CD14-positive monocyte (primary cell): ENCODE measurements around the gene SPIB. TPM values are rescaled to one million over a fixed set of nuclear protein-coding genes. Genes with fewer than 3 reads are reported as not detected.

Source experiments
- DNase-seq, 3 donors: peaks; one replicate each; pipeline ENCODE4 v3.0.0-alpha.2; 2011 to 2022
- H2AFZ ChIP-seq: 2 replicates; pipeline ENCODE4 v1.6.0; 2012; ENCODE audit warnings: mild to moderate bottlenecking, low read depth, low read length, inconsistent platforms; ENCODE audit not compliant: insufficient read depth, poor library complexity, severe bottlenecking
- H3K27ac ChIP-seq, 2 donors: 1 replicate in 1 of 2; 2 replicates in 1 of 2; pipeline ENCODE4 v1.5.1; 2012 to 2013; ENCODE audit warnings: low read length in 2 of 2, control low read depth in 1 of 2, inconsistent platforms in 1 of 2, low read depth in 1 of 2, mild to moderate bottlenecking in 1 of 2
- H3K27me3 ChIP-seq, 2 donors: one replicate each; pipeline versions ENCODE4 v1.6.0 to v1.6.1; 2011 to 2013; ENCODE audit warnings: low read length in 2 of 2; ENCODE audit not compliant: control insufficient read depth in 2 of 2, insufficient read depth in 2 of 2
- H3K36me3 ChIP-seq, 2 donors: replicated peaks in 1 of 2; 1 replicate in 1 of 2; 2 replicates in 1 of 2; pipeline versions ENCODE4 v1.5.1 to v1.6.1; 2012 to 2013; ENCODE audit warnings: low read length in 2 of 2, control low read depth in 1 of 2, inconsistent platforms in 1 of 2, mild to moderate bottlenecking in 1 of 2; ENCODE audit not compliant: insufficient read depth in 2 of 2, control insufficient read depth in 1 of 2
- H3K4me1 ChIP-seq, 2 donors: 1 replicate in 1 of 2; 2 replicates in 1 of 2; pipeline versions ENCODE4 v1.5.1 to v1.6.1; 2012 to 2013; ENCODE audit warnings: low read length in 2 of 2, control low read depth in 1 of 2, inconsistent platforms in 1 of 2, mild to moderate bottlenecking in 1 of 2, moderate library complexity in 1 of 2; ENCODE audit not compliant: insufficient read depth in 2 of 2, control insufficient read depth in 1 of 2
- H3K4me2 ChIP-seq: replicated peaks from 2 replicates; pipeline ENCODE3; 2012; ENCODE audit warnings: low read length, moderate library complexity, mild to moderate bottlenecking; ENCODE audit not compliant: poor library complexity, severe bottlenecking; ENCODE audit errors: extremely low read depth
- H3K4me3 ChIP-seq, 3 experiments: fragments of 200-600 bp in 1 of 3; sonication (generic) in 1 of 3; replicated peaks in 1 of 3; 1 replicate in 2 of 3; 2 replicates in 1 of 3; pipeline ENCODE4 v1.5.1; 2011 to 2013; ENCODE audit warnings: low read length in 3 of 3, mild to moderate bottlenecking in 3 of 3, control low read depth in 2 of 3, low read depth in 2 of 3, inconsistent platforms in 1 of 3, moderate library complexity in 1 of 3
- H3K79me2 ChIP-seq: 2 replicates; pipeline ENCODE4 v1.6.0; 2012; ENCODE audit warnings: mild to moderate bottlenecking, control low read depth, inconsistent platforms, low read length, moderate library complexity; ENCODE audit not compliant: insufficient read depth
- H3K9ac ChIP-seq: 2 replicates; pipeline ENCODE4 v1.6.0; 2017; ENCODE audit warnings: low read length, mild to moderate bottlenecking; ENCODE audit not compliant: insufficient read depth, poor library complexity, severe bottlenecking
- H3K9me3 ChIP-seq, 2 donors: replicated peaks in 1 of 2; 1 replicate in 1 of 2; 2 replicates in 1 of 2; pipeline versions ENCODE4 v1.5.1 to v1.6.1; 2012 to 2013; ENCODE audit warnings: low read length in 2 of 2, control low read depth in 1 of 2; ENCODE audit not compliant: control insufficient read depth in 1 of 2, insufficient read depth in 1 of 2
- H4K20me1 ChIP-seq: 2 replicates; pipeline ENCODE4 v1.6.0; 2012; ENCODE audit warnings: mild to moderate bottlenecking, low read length, control low read depth, moderate library complexity; ENCODE audit not compliant: insufficient read depth
- H3K27ac Mint-ChIP-seq, 7 donors: one replicate each; pipeline ENCODE4 v1.8.0; 2020; ENCODE audit warnings: mild to moderate bottlenecking in 7 of 7, mixed read lengths in 7 of 7, moderate library complexity in 6 of 7, inconsistent platforms in 2 of 7
- H3K27me3 Mint-ChIP-seq, 3 donors: one replicate each; pipeline ENCODE4 v1.8.0; 2021 to 2022; ENCODE audit warnings: low read depth in 3 of 3, mild to moderate bottlenecking in 3 of 3, mixed read lengths in 3 of 3, moderate library complexity in 3 of 3, inconsistent platforms in 1 of 3
- H3K36me3 Mint-ChIP-seq, 2 donors: one replicate each; pipeline ENCODE4 v1.8.0; 2020; ENCODE audit warnings: mixed read lengths in 2 of 2, inconsistent platforms in 1 of 2, mild to moderate bottlenecking in 1 of 2
- H3K4me1 Mint-ChIP-seq: one replicate; pipeline ENCODE4 v1.8.0; 2020; ENCODE audit warnings: mild to moderate bottlenecking, mixed read lengths
- H3K4me3 Mint-ChIP-seq, 2 donors: one replicate each; pipeline ENCODE4 v1.8.0; 2020; ENCODE audit warnings: mild to moderate bottlenecking in 2 of 2, mixed read lengths in 2 of 2, moderate library complexity in 1 of 2
- H3K9me3 Mint-ChIP-seq, 7 donors: one replicate each; pipeline ENCODE4 v1.8.0; 2020 to 2022; ENCODE audit warnings: mixed read lengths in 7 of 7, mild to moderate bottlenecking in 6 of 7, moderate library complexity in 6 of 7, inconsistent platforms in 2 of 7
- CTCF ChIP-seq: fragments of 200-600 bp; IDR thresholded peaks from one replicate; pipeline ENCODE4 v1.8.0; 2022; ENCODE audit warnings: antibody characterized with exemption, mild to moderate bottlenecking
- WGBS: methylation state at CpG from one replicate; pipeline ENCODE4 v1.1.5; 2013; ENCODE audit warnings: missing lambda C conversion rate; ENCODE audit not compliant: insufficient coverage; 5-methylcytosine and 5-hydroxymethylcytosine counted together
- intact Hi-C, 2 donors: fragments of 100-400 bp; cut with micrococcal nuclease; formaldehyde crosslinking; loops; one replicate each; pipeline versions ENCODE4 v1.15.0 to v1.15.1; 2023
- polyA plus RNA-seq, 3 donors: library from polyadenylated mRNA; depleted of rRNA in 1 of 3; unstranded in 2 of 3; stranded (reverse) in 1 of 3; fragments of 300-500 nt in 2 of 3; fragments of >200 nt in 1 of 3; fragmentation: Illumina TruSeq in 2 of 3; gene quantifications; 1 replicate in 2 of 3; 2 replicates in 1 of 3; pipeline ENCODE4 v1.2.3, GENCODE V29; 2012 to 2021

SPIB gene
- polyA plus RNA-seq, 3 donors = 0.16 to 2.3 (median 0.34) TPM

DNA sequence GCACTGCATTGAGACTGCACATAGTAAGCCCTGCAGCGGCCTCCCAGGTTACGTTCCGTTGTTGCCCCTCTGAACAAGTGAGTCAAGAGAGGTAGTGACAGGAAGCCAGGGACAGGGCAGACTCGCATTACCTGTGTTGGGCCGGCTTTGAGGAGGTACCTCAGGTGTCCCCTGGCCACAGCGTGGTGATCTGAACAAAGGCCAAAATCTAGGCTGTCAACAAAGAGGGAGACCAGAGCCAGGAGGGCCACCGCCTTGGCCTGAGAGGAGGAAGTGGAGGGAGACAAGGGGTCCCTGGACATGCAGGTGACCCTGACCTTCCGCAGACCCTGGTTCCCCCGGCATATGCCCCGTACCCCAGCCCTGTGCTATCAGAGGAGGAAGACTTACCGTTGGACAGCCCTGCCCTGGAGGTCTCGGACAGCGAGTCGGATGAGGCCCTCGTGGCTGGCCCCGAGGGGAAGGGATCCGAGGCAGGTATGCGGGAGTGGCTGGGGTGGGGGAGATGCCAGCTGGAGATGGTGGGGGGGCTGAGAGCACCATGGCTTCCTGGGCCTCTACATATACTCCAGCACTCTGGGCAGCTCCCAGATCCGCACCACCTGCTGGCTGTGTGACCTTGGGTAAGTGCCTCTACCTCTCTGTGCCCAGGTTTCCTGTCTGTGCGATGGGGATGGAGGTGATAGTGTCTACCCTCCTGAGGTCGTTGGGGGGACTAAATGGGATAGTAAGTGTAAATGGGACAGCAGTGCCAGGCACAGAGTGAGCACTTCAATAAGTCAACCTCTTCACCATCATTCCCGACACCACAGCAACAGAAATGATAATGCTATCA, 4.8 kb downstream of the SPIB start:
- no peak overlapping the region for H3K4me3 ChIP-seq
- no peak for TF ChIP-seq CTCF
- no peaks in the 10 kb centered on the region for H4K20me1 ChIP-seq
- Mint-ChIP-seq H3K27me3 (peaks cover 21 to 27% (median 24%) of the 10 kb centered on the region in 3 donors), H3K36me3 (peaks cover 0 to 8% of the 10 kb centered on the region in 2 donors), H3K9me3 (peaks cover 0 to 3% (median 2%) of the 10 kb centered on the region in 7 donors), H3K27ac (peak overlapping the region in 2 of 7 donors; percentile 32 to 36), H3K4me3 (no peak overlapping the region), H3K4me1 (peaks cover 20% of the 10 kb centered on the region)
- no peaks in the 10 kb centered on the region for H3K36me3 ChIP-seq
- H3K4me1 ChIP-seq = peaks cover 20 to 24% of the 10 kb centered on the region in 2 donors
- no peak overlapping the region for H2AFZ ChIP-seq
- H3K27ac ChIP-seq = no peak overlapping the region
- intact Hi-C loops = no loop called here
- WGBS = 97% methylated on average over 10 of the region's 22 CpGs
- H3K4me2 ChIP-seq = no peak overlapping the region
- no peak for DNase-seq
- no peaks in the 10 kb centered on the region for H3K9me3 ChIP-seq
- no peaks in the 10 kb centered on the region for H3K79me2 ChIP-seq
- no peak overlapping the region for H3K9ac ChIP-seq
- H3K27me3 ChIP-seq = peaks cover 5 to 17% of the 10 kb centered on the region in 2 donors

- no peak for TF ChIP-seq CTCF
- Mint-ChIP-seq H3K4me3 (no peak overlapping the region), H3K27ac (peak overlapping the region in 1 of 7 donors; percentile 46), H3K27me3 (peaks cover 6 to 9% (median 7%) of the 10 kb centered on the region in 3 donors), H3K4me1 (peaks cover 13% of the 10 kb centered on the region), H3K36me3 (no peaks in the 10 kb centered on the region), H3K9me3 (peaks cover 0 to 2% (median 0%) of the 10 kb centered on the region in 7 donors)
- H3K27me3 ChIP-seq = no peaks in the 10 kb centered on the region
- WGBS = 63% methylated on average over 5 of the region's 7 CpGs
- peaks cover 13 to 22% of the 10 kb centered on the region in 2 donors for H3K4me1 ChIP-seq
- H3K79me2 ChIP-seq = no peaks in the 10 kb centered on the region
- intact Hi-C loops = no loop called here
- H3K9ac ChIP-seq = no peak overlapping the region
- no peaks in the 10 kb centered on the region for H3K36me3 ChIP-seq
- no peak overlapping the region for H3K4me2 ChIP-seq
- no peak for DNase-seq
- no peaks in the 10 kb centered on the region for H4K20me1 ChIP-seq
- H3K27ac ChIP-seq = no peak overlapping the region
- H2AFZ ChIP-seq = no peak overlapping the region
- no peaks in the 10 kb centered on the region for H3K9me3 ChIP-seq
- no peak overlapping the region for H3K4me3 ChIP-seq
These were observed 6.8 kb downstream of the SPIB start for GRCh38 chr19:50425581-50425980.
